Stimulated activated naive CD8-positive, alpha-beta T cell treated with anti-CD3 and anti-CD28 coated beads, Interleukin-15, Interleukin-2, amounts not matched to agents 100 ng/mL and 50 ng/mL, for 24 hours (primary cell): ENCODE measurements around the gene BDH1.

Experiments
- H3K27ac Mint-ChIP-seq: one replicate; pipeline ENCODE4 v1.8.0; 2021; ENCODE audit warnings: mild to moderate bottlenecking, mixed read lengths
- H3K27me3 Mint-ChIP-seq: one replicate; pipeline ENCODE4 v1.8.0; 2021; ENCODE audit warnings: mixed read lengths
- H3K36me3 Mint-ChIP-seq: one replicate; pipeline ENCODE4 v1.8.0; 2021; ENCODE audit warnings: low read depth, mixed read lengths
- H3K4me1 Mint-ChIP-seq: one replicate; pipeline ENCODE4 v1.8.0; 2021; ENCODE audit warnings: low read depth, mixed read lengths
- H3K4me3 Mint-ChIP-seq: one replicate; pipeline ENCODE4 v1.8.0; 2021; ENCODE audit warnings: mild to moderate bottlenecking, mixed read lengths
- H3K9me3 Mint-ChIP-seq: one replicate; pipeline ENCODE4 v1.8.0; 2021; ENCODE audit warnings: mixed read lengths

Gene BDH1

DNA sequence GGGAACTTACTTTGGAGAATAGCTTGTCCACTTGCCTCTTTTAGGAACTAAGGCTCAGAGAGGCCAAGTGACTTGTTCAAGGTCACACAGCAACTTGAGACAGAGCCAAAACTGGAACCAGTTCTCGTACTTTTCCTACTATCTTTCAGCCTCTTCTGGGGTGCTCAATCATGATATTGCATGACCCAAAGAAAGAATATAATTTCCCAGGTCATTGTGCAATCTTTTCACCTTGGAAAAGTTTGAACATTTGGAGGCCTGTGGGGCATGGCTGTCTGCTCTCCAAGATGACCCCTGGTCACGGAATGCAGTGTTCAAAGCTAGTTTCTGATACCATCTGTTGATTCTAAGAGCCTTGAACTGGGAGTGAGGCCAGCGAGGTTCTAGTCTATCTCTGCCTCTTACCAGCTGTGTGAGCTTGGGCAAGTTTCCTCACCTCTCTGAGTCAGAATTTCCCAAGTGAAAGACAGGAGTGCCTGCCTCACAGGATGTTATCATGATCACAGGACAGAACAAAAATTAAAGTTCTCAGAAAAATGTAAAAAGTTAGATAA, 89.7 kb downstream of the BDH1 start:
- peak overlapping the region; percentile 33 for H3K4me3 Mint-ChIP-seq
- peak overlapping the region; percentile 21 for H3K27ac Mint-ChIP-seq
- H3K4me1 Mint-ChIP-seq: peaks cover 41% of the 10 kb centered on the region
- peaks cover 43% of the 10 kb centered on the region for H3K27me3 Mint-ChIP-seq
- H3K9me3 Mint-ChIP-seq: no peaks in the 10 kb centered on the region
- H3K36me3 Mint-ChIP-seq: no peaks in the 10 kb centered on the region

DNA sequence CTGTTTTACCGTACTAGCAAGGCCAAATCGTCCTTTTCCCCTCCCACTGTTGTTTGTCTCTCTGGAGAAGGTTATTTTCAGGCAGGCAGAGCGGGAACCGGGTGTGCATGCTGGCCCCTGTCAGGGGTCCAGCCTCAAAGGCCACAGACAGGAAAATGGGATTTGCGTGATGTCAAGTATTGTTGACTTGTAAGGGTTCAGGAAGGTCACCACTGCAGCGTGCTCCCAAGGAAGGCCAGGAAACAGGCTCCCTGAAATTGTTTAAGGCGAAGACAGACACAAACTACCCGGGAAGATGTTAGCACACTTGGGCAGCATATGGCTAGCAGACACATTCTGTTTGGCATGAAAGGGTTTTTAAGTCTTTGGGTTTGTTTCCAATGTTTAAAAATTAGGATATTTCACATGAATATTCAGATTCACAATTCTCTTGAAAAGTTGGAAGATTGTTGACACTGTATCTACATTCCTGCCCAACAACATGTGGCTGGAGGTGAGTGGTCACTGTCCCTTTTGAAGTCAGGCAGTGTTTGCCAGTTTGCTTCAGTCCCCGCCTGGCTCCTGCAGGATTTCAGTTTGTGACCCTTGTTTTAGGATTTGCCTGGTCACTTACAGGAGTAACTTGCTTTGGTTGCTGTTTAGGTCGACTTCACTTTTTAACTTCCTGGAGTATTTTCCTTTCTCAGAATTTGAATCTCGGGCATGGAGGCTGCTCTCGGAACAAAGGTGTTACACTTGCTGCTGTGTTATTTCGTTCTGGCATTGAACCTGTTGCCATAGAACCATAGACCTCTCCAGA, 90.4 kb downstream of the BDH1 start:
- Mint-ChIP-seq H3K9me3 (no peaks in the 10 kb centered on the region), H3K27me3 (peaks cover 46% of the 10 kb centered on the region), H3K36me3 (no peaks in the 10 kb centered on the region), H3K27ac (no peak overlapping the region), H3K4me1 (peaks cover 41% of the 10 kb centered on the region), H3K4me3 (no peak overlapping the region)

DNA sequence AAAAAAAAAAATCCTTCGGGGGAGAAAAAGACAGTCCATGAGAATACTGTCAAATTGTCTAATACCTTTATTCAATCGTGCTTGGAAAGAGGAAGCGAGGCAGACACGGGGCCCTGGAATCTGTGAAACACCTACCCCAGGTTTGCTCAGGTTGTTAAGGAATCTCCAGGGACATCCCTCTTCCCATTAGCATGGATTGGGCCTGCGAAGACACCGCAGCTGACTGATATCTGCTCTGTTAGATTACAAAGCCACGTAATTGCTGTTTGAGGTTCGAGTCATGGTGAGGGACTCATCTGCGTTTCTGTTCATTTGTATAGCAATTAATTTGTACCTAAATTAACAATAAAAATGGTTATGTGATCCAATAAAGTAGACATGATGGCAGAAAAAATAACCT, 91.0 kb downstream of the BDH1 start:
- Mint-ChIP-seq H3K27me3 (peaks cover 46% of the 10 kb centered on the region), H3K4me3 (no peak overlapping the region), H3K36me3 (no peaks in the 10 kb centered on the region), H3K27ac (no peak overlapping the region), H3K4me1 (peaks cover 41% of the 10 kb centered on the region), H3K9me3 (no peaks in the 10 kb centered on the region)

DNA sequence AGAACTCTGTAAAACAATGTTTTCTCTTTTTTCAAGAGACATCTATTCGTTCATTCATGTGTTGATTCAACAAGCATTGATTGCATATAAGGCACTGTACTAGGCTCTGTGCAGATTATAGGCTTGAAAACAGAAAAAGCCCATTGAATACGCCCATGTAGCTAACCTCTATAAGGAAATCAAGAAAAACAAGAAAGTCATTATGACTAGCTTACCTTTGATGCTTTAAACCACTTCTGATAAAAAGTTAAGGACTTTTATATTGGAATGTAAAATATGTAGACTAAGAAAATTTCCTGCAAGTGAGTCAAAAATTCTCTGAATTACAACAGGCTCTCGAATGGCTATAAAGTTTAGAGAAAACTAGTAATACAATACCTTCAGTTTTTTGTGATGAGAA, 92.5 kb downstream of the BDH1 start:
- Mint-ChIP-seq H3K27me3 (peaks cover 34% of the 10 kb centered on the region), H3K36me3 (no peaks in the 10 kb centered on the region), H3K9me3 (no peaks in the 10 kb centered on the region), H3K4me3 (no peak overlapping the region), H3K4me1 (peaks cover 41% of the 10 kb centered on the region), H3K27ac (no peak overlapping the region)

DNA sequence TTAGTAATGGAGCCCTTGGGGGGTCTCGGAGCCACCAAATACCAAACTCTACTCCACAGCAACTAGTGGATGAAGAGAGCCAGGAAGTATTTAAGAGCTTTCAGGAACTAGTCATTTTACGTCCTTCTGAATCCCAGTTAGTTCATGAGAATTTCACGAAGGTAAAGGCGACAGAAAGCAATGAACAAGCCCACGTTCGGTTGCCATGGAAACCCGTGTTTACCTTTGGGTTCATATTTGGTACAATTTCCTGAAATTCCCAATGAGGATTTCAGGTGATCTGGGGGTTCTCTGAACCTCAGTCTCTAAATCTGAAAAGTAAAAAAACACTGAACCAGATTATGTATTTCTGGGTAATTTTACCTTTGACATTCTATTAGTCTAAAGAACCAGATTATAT, 93.0 kb downstream of the BDH1 start:
- H3K4me1 Mint-ChIP-seq: peaks cover 41% of the 10 kb centered on the region
- H3K4me3 Mint-ChIP-seq: no peak overlapping the region
- H3K36me3 Mint-ChIP-seq: no peaks in the 10 kb centered on the region

DNA sequence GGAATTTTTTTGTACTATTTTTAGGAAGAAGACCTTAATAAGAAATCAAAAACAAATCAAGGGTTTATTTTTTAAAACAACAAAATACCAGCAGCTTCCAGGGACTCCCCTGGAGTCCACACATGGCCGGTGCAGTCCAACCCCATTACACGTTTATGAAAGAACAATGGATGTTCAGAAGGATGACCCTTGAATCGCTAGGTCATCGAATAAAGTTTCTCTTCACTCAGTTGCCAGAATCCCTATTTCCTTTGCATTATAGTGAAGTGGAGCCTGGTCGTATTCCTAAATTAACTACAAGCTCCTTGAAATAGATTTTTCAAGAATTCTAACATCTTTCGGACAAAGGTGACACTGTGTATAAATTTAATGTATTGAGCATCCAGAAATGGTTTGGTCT, 95.1 kb downstream of the BDH1 start:
- Mint-ChIP-seq H3K9me3 (no peaks in the 10 kb centered on the region), H3K27ac (no peak overlapping the region), H3K4me3 (no peak overlapping the region), H3K27me3 (peaks cover 16% of the 10 kb centered on the region), H3K4me1 (peaks cover 35% of the 10 kb centered on the region), H3K36me3 (no peaks in the 10 kb centered on the region)

More for the DNA sequence above, 93.0 kb downstream of the BDH1 start:
- Mint-ChIP-seq H3K9me3 (no peaks in the 10 kb centered on the region), H3K27ac (no peak overlapping the region), H3K27me3 (peaks cover 30% of the 10 kb centered on the region)

DNA sequence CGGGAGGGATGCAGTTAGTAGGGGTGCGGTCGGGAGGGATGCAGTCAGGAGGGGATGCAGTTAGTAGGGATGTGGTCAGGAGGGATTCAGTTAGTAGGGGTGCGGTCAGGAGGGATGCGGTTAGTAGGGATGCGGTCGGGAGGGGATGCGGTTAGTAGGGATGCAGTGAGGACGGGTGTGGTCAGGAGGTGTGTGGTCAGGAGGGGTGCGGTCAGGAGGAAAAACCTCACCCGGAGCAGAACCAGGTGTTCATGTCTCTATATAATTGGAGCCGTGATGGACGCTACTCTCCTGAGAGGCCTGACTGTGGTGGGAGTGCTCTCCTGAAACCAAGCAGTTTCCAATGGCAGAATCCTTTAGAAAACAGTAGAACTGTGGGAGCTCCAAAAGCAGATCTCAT, 95.8 kb downstream of the BDH1 start:
- Mint-ChIP-seq H3K9me3 (no peaks in the 10 kb centered on the region), H3K27ac (no peak overlapping the region), H3K27me3 (peaks cover 10% of the 10 kb centered on the region), H3K4me3 (no peak overlapping the region), H3K4me1 (peaks cover 37% of the 10 kb centered on the region), H3K36me3 (no peaks in the 10 kb centered on the region)
